ENCODE results near the gene MPDU1.

DNA sequence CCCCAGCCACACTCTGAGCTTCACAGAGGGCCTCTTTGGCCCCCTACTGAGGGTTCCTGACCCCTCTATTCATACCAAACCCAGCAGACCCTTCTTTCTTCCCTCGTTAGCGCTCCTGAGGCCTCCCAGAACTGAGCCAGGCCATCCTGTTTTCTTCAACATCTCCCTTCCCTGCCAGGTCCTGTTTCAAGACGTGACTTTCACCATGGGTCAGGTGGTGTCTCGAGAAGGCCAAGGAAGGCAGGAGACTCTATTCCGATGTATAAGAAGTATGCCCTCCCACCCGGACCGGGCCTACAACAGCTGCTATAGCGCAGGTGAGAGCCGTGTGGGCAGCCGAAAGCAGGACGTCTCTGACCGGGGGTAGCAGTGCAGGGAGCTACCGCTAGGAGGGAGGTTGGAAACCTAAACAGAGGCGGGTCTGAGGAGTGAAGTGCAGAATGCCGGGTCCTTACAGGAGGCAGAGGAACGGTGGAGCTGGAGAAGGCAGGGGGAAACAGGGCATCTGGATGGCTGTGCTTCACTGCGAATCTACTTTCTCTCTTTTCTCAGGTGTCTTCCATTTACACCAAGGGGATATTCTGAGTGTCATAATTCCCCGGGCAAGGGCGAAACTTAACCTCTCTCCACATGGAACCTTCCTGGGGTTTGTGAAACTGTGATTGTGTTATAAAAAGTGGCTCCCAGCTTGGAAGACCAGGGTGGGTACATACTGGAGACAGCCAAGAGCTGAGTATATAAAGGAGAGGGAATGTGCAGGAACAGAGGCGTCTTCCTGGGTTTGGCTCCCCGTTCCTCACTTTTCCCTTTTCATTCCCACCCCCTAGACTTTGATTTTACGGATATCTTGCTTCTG is 23.3 kb upstream of the MPDU1 start:
- TF ChIP-seq, protein P1, sequence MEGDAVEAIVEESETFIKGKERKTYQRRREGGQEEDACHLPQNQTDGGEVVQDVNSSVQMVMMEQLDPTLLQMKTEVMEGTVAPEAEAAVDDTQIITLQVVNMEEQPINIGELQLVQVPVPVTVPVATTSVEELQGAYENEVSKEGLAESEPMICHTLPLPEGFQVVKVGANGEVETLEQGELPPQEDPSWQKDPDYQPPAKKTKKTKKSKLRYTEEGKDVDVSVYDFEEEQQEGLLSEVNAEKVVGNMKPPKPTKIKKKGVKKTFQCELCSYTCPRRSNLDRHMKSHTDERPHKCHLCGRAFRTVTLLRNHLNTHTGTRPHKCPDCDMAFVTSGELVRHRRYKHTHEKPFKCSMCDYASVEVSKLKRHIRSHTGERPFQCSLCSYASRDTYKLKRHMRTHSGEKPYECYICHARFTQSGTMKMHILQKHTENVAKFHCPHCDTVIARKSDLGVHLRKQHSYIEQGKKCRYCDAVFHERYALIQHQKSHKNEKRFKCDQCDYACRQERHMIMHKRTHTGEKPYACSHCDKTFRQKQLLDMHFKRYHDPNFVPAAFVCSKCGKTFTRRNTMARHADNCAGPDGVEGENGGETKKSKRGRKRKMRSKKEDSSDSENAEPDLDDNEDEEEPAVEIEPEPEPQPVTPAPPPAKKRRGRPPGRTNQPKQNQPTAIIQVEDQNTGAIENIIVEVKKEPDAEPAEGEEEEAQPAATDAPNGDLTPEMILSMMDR (IDR thresholded peaks at IDR 0.05; ENCODE audit: borderline replicate concordance, extremely low read depth, low read length, poor library complexity, severe bottlenecking), result no peak
- no peak for TF ChIP-seq EZH2 (IDR thresholded peaks at IDR 0.05; ENCODE audit: borderline replicate concordance, low read depth, low read length, severe bottlenecking)

Data from DND-41 (cell line).